HFFc6 (cell line): ENCODE results near the gene PEPD. TPM values are rescaled to one million over a fixed set of nuclear protein-coding genes. Genes with fewer than 3 reads are reported as not detected.

ENCODE experiments used
- DNase-seq: peaks from one replicate; pipeline ENCODE4 v3.0.0-alpha.2; 2018
- H3K27ac Mint-ChIP-seq: 2 replicates; pipeline ENCODE4 v1.8.0; 2020; ENCODE audit warnings: mild to moderate bottlenecking, mixed read lengths
- H3K27me3 Mint-ChIP-seq: 2 replicates; pipeline ENCODE4 v1.8.0; 2021; ENCODE audit warnings: mild to moderate bottlenecking, moderate library complexity, mixed read lengths; ENCODE audit not compliant: insufficient read depth
- H3K36me3 Mint-ChIP-seq: 2 replicates; pipeline ENCODE4 v1.8.0; 2021; ENCODE audit warnings: low read depth, mixed read lengths
- H3K4me1 Mint-ChIP-seq: 2 replicates; pipeline ENCODE4 v1.8.0; 2020; ENCODE audit warnings: low read depth, mixed read lengths
- H3K4me3 Mint-ChIP-seq: 2 replicates; pipeline ENCODE4 v1.8.0; 2020; ENCODE audit warnings: mild to moderate bottlenecking, moderate library complexity, mixed read lengths
- H3K9me3 Mint-ChIP-seq: 2 replicates; pipeline ENCODE4 v1.8.0; 2020; ENCODE audit warnings: mild to moderate bottlenecking, mixed read lengths
- CTCF ChIP-seq: fragments of 200-600 bp; sonication (generic); IDR thresholded peaks from 2 replicates; pipeline ENCODE4 v1.5.0; 2021; ENCODE audit warnings: antibody characterized with exemption, mild to moderate bottlenecking
- total RNA-seq, 6 experiments: library from RNA; stranded (reverse); fragmentation: NEBNext Ultra II Directional; extraction: Animal tissue kit (Norgen Biotek cat#: 25700); gene quantifications; 2 replicates in 1 of 6; 3 replicates in 5 of 6; pipeline ENCODE4 v1.2.3, GENCODE V29; 2021

Gene PEPD
- total RNA-seq, 6 experiments from 2014 or later, result 57.0 to 76.9 (median 67.6) TPM

GRCh38 chr19:33377586-33378475 lies 143.8 kb downstream of the PEPD start:
- Mint-ChIP-seq H3K27ac (no peak overlapping the region), H3K9me3 (no peaks in the 10 kb centered on the region), H3K27me3 (peaks cover 4% of the 10 kb centered on the region), H3K4me3 (no peak overlapping the region), H3K36me3 (peaks cover 19% of the 10 kb centered on the region), H3K4me1 (peaks cover 39% of the 10 kb centered on the region)
- DNase-seq, result no peak
- TF ChIP-seq CTCF, result no peak

- Mint-ChIP-seq H3K9me3 (no peaks in the 10 kb centered on the region), H3K27me3 (peaks cover 4% of the 10 kb centered on the region), H3K4me1 (peaks cover 39% of the 10 kb centered on the region), H3K27ac (peak overlapping the region; percentile 87), H3K36me3 (peaks cover 19% of the 10 kb centered on the region), H3K4me3 (no peak overlapping the region)
- no peak for TF ChIP-seq CTCF
- DNase-seq, result no peak
Observed at GRCh38 chr19:33376941-33377557, 144.5 kb downstream of the PEPD start.

GRCh38 chr19:33376423-33376822 lies 145.2 kb downstream of the PEPD start:
- Mint-ChIP-seq H3K9me3 (no peaks in the 10 kb centered on the region), H3K4me3 (0 out of 2 replicates have a peak overlapping the region, but pooled peaks have one; percentile 92), H3K4me1 (peaks cover 39% of the 10 kb centered on the region), H3K27me3 (peaks cover 5% of the 10 kb centered on the region), H3K27ac (peak overlapping the region; percentile 87), H3K36me3 (peaks cover 19% of the 10 kb centered on the region)
- DNase-seq, result peak; percentile 76
- TF ChIP-seq CTCF, result no peak

GRCh38 chr19:33375837-33376159 lies 145.8 kb downstream of the PEPD start:
- H3K27ac Mint-ChIP-seq, result peak overlapping the region; percentile 87
- no peaks in the 10 kb centered on the region for H3K9me3 Mint-ChIP-seq
- H3K36me3 Mint-ChIP-seq, result peaks cover 15% of the 10 kb centered on the region
- H3K4me3 Mint-ChIP-seq, result peak overlapping the region; percentile 92
- H3K4me1 Mint-ChIP-seq, result peaks cover 34% of the 10 kb centered on the region
- DNase-seq, result peak; percentile 28
- TF ChIP-seq CTCF, result no peak
- peaks cover 5% of the 10 kb centered on the region for H3K27me3 Mint-ChIP-seq

- Mint-ChIP-seq H3K27me3 (peaks cover 7% of the 10 kb centered on the region), H3K4me3 (peak overlapping the region; percentile 92), H3K36me3 (peaks cover 13% of the 10 kb centered on the region; the same call in 1 of the 2 replicates), H3K4me1 (peaks cover 33% of the 10 kb centered on the region), H3K9me3 (no peaks in the 10 kb centered on the region), H3K27ac (peak overlapping the region; percentile 87)
- TF ChIP-seq CTCF, result no peak
- no peak for DNase-seq
Observed at GRCh38 chr19:33375156-33375836, 146.3 kb downstream of the PEPD start.
